Measurements from ENCODE around the gene ATP8B1.

GRCh38 chr18:57772387-57772799 is 30.7 kb downstream of the ATP8B1 start:
- TF ChIP-seq POLR2A (IDR thresholded peaks at IDR 0.05) (no peak), CTCF (IDR thresholded peaks at IDR 0.05) (no peak)
